Thyroid gland (tissue), 4 donors: Measurements from ENCODE around the gene ADAM22.

Source experiments
- CTCF ChIP-seq, 6 experiments: fragments of 200-600 bp in 3 of 6; fragments of 450-650 bp in 3 of 6; sonication (generic) in 3 of 6; IDR thresholded peaks; one replicate each; pipeline ENCODE4 v1.5.1; 2016 to 2019; ENCODE audit warnings: antibody characterized with exemption in 6 of 6, mild to moderate bottlenecking in 2 of 6, inconsistent platforms in 1 of 6, moderate library complexity in 1 of 6
- POLR2A ChIP-seq, 2 donors: fragments of 450-650 bp; IDR thresholded peaks; one replicate each; pipeline ENCODE4 v1.6.1; 2017; ENCODE audit warnings: antibody characterized with exemption in 2 of 2, mild to moderate bottlenecking in 2 of 2, moderate library complexity in 1 of 2

GRCh38 chr7:88042157-88042556 is 108.1 kb downstream of the ADAM22 start:
- TF ChIP-seq POLR2A (IDR thresholded peaks at IDR 0.05) (no peak), CTCF (IDR thresholded peaks at IDR 0.05) (no peak)
